Measurements from ENCODE around the gene XRCC4. TPM values are rescaled to one million over a fixed set of nuclear protein-coding genes. Genes with fewer than 3 reads are reported as not detected.

Gene XRCC4
- total RNA-seq, 1 donor from 2014 or later = 8.2 TPM

GRCh38 chr5:83044926-83045325 is 32.4 kb upstream of the XRCC4 start:
- H3K4me1 Mint-ChIP-seq = peaks cover 4% of the 10 kb centered on the region
- H3K4me3 Mint-ChIP-seq = no peak overlapping the region
- DNase-seq (ENCODE audit: low read depth, low spot score) = no peak
- H3K36me3 Mint-ChIP-seq (ENCODE audit: low read depth) = peaks cover 2% of the 10 kb centered on the region
- H3K9me3 Mint-ChIP-seq = peaks cover 2% of the 10 kb centered on the region
- H3K27ac Mint-ChIP-seq (ENCODE audit: unreplicated experiment) = no peak overlapping the region
- no peaks in the 10 kb centered on the region for H3K27me3 Mint-ChIP-seq (ENCODE audit: low read depth)
- TF ChIP-seq CTCF (conservative IDR thresholded peaks at IDR 0.05) = no peak

GRCh38 chr5:83048277-83048676 is 29.1 kb upstream of the XRCC4 start:
- Mint-ChIP-seq H3K4me3 (no peak overlapping the region), H3K36me3 (ENCODE audit: low read depth) (peaks cover 9% of the 10 kb centered on the region), H3K4me1 (no peaks in the 10 kb centered on the region), H3K27me3 (ENCODE audit: low read depth) (no peaks in the 10 kb centered on the region), H3K9me3 (no peaks in the 10 kb centered on the region), H3K27ac (ENCODE audit: unreplicated experiment) (no peak overlapping the region)
- no peak for DNase-seq (ENCODE audit: low read depth, low spot score)
- no peak for TF ChIP-seq CTCF (conservative IDR thresholded peaks at IDR 0.05)

DNA sequence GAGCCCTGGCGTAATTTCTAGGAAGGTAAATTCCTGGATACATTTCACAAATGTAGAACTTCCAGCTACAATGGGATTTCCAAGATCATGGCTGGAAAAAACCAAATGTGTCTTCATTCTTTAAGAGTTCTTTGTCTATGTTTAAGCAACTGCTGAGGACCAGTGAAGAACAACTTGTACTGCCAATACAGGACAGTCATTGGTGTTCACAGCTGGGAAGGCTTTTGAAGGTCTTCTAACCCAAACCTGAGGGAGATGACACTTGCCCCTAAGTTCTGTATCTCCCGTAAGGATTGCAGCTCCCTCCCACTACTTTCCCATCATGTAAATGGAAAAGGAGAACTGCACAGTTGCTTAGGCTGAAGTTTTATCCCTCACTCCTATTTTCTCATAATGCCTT is 28.5 kb upstream of the XRCC4 start:
- Mint-ChIP-seq H3K27ac (ENCODE audit: unreplicated experiment) (no peak overlapping the region), H3K4me3 (no peak overlapping the region), H3K9me3 (no peaks in the 10 kb centered on the region), H3K4me1 (no peaks in the 10 kb centered on the region), H3K27me3 (ENCODE audit: low read depth) (no peaks in the 10 kb centered on the region), H3K36me3 (ENCODE audit: low read depth) (peaks cover 9% of the 10 kb centered on the region)
- DNase-seq (ENCODE audit: low read depth, low spot score) = no peak
- no peak for TF ChIP-seq CTCF (conservative IDR thresholded peaks at IDR 0.05)

DNA sequence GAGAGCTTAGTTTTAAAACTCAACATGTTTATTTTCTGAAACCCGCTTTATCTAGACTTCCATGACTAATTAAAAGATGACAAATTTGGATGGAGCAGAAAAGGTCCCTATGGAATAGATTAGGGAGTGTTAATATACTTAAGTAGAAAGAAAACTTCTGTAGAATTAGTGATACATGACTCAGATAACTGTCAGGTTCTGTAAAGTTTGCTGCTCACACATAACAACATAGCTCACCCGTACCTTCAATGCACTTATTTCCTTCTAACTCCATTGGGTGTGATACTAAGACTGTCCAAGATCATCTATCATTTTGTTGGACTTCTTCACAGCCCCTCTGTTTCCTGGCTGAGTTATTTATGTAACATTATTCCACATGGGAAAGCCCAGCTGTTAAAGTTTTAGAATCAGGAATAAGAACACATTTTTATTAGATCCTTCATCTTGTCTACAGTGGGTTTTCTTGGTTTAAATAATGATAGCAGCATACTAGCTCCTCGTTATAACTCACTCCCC is 27.9 kb upstream of the XRCC4 start:
- no peak overlapping the region for H3K4me3 Mint-ChIP-seq

DNA sequence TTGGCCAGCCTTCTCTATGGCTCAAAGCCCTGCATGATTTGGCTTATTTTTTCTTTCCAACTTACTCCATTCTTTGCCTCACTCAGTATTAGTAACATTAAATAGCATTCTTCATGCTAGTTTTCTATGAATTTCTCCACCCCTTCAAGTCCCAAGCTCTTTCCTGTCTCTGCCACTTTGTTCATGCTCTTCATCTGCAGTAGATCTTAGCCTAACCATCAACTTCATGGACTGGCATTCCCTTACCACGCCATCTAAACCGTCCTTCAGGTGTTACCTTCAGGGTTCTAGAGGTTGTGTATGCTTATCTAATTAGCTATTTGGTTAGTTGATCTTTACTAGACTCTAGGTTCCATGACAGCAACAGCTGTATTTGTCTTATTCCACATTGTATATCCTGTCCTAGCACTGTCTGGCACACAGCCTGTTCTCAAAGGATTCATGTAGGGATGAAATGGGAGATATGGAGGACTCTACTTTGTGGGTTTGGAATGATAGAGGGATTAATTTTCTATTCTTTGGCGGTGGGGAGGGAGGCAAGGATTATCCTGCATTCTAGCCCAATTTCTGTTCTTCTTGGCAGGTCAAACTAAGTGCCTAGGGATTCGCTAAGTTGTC is 26.5 kb upstream of the XRCC4 start:
- Mint-ChIP-seq H3K36me3 (ENCODE audit: low read depth) (peaks cover 19% of the 10 kb centered on the region), H3K4me3 (no peak overlapping the region), H3K27me3 (ENCODE audit: low read depth) (no peaks in the 10 kb centered on the region), H3K9me3 (no peaks in the 10 kb centered on the region), H3K27ac (ENCODE audit: unreplicated experiment) (no peak overlapping the region), H3K4me1 (no peaks in the 10 kb centered on the region)
- TF ChIP-seq CTCF (conservative IDR thresholded peaks at IDR 0.05) = no peak
- no peak for DNase-seq (ENCODE audit: low read depth, low spot score)

More for the DNA sequence above, 27.9 kb upstream of the XRCC4 start:
- Mint-ChIP-seq H3K27ac (ENCODE audit: unreplicated experiment) (no peak overlapping the region), H3K9me3 (no peaks in the 10 kb centered on the region), H3K27me3 (ENCODE audit: low read depth) (no peaks in the 10 kb centered on the region), H3K4me1 (no peaks in the 10 kb centered on the region), H3K36me3 (ENCODE audit: low read depth) (peaks cover 12% of the 10 kb centered on the region)
- TF ChIP-seq CTCF (conservative IDR thresholded peaks at IDR 0.05) = no peak
- DNase-seq (ENCODE audit: low read depth, low spot score) = no peak

Measured in neural crest cell (in vitro differentiated cells).